Measurements from ENCODE around the gene MUSTN1. TPM values are rescaled to one million over a fixed set of nuclear protein-coding genes. Genes with fewer than 3 reads are reported as not detected.

Gene MUSTN1
- total RNA-seq, 2 experiments from 2014 or later, result not detected

GRCh38 chr3:52842424-52842823, 7.6 kb upstream of the MUSTN1 start:
- ChIA-PET CTCF (interaction anchor here (1.2 to 1.7 kb wide), 2 partner anchors 8 to 21 kb away, joined by 3 to 5 read pairs; no protein-coding TSS in a partner anchor), POLR2A (no interaction called here)
- no peak for TF ChIP-seq CTCF (IDR thresholded peaks at IDR 0.05)

GRCh38 chr3:52841981-52842340, 7.1 kb upstream of the MUSTN1 start:
- intact Hi-C loops (cut with micrococcal nuclease), result no loop called here
- Mint-ChIP-seq H3K27me3 (no peaks in the 10 kb centered on the region), H3K4me3 (no peak overlapping the region), H3K9me3 (no peaks in the 10 kb centered on the region), H3K4me1 (ENCODE audit: low read depth) (peaks cover 22% of the 10 kb centered on the region), H3K36me3 (ENCODE audit: low read depth) (peaks cover 4% of the 10 kb centered on the region), H3K27ac (no peak overlapping the region)
- POLR2A ChIA-PET, result no interaction called here
- CTCF ChIA-PET, result interaction anchor here (1.2 to 1.7 kb wide), 2 partner anchors 8 to 21 kb away, joined by 3 to 5 read pairs; no protein-coding TSS in a partner anchor
- TF ChIP-seq CTCF (IDR thresholded peaks at IDR 0.05), result no peak
- ATAC-seq, result no peak
- no peak for DNase-seq

More at GRCh38 chr3:52842424-52842823, 7.6 kb upstream of the MUSTN1 start:
- Mint-ChIP-seq H3K36me3 (ENCODE audit: low read depth) (peaks cover 4% of the 10 kb centered on the region), H3K9me3 (no peaks in the 10 kb centered on the region), H3K4me3 (no peak overlapping the region), H3K27ac (no peak overlapping the region), H3K4me1 (ENCODE audit: low read depth) (peaks cover 22% of the 10 kb centered on the region), H3K27me3 (no peaks in the 10 kb centered on the region)
- intact Hi-C loops (cut with micrococcal nuclease), result no loop called here
- DNase-seq (no peak), ATAC-seq (no peak)

DNA sequence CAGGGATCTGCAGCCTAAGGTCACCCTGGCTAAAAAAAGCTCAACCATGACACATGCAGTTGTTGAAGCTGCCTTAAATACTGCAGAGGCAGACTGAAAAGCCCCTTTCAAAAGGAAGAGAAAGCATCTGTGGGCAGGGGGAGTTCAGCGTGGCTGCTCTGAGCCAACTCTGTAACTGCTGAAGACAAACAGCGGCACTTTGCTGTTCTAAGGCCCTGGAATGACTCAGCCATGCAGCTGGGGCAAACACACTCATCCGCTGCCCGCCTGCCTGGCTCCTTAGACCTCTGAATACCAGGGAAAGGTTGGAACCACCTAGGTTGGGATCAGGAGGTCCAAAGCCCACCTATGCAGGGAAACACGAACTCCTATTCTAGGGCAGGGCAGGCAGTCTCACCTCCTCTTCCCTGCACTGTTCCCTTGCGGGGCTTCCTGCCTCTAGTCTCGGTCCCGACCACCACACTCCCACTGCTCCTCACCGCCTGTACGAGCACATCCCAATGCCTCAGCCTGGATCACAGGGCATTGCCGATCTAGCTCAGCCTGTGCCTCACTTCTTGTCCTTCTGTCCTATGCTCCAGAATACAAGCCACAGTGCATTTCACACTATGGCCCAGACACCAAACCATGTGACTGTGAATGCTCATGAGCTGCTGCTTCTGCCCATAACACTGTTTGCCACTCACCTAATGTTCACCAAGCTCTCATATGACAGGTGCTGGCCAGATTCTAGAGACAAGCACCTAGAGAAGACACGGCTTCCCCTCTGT, 6.6 kb upstream of the MUSTN1 start:
- intact Hi-C loops (cut with micrococcal nuclease), result no loop called here
- Mint-ChIP-seq H3K36me3 (ENCODE audit: low read depth) (peaks cover 4% of the 10 kb centered on the region), H3K4me1 (ENCODE audit: low read depth) (peaks cover 22% of the 10 kb centered on the region), H3K27ac (no peak overlapping the region), H3K9me3 (no peaks in the 10 kb centered on the region), H3K4me3 (no peak overlapping the region), H3K27me3 (no peaks in the 10 kb centered on the region)
- DNase-seq, result no peak
- no peak for TF ChIP-seq CTCF (IDR thresholded peaks at IDR 0.05)
- CTCF ChIA-PET, result interaction anchor here (1.2 to 1.7 kb wide), 2 partner anchors 9 to 20 kb away, joined by 3 to 5 read pairs; no protein-coding TSS in a partner anchor
- no peak for ATAC-seq
- POLR2A ChIA-PET, result no interaction called here

DNA sequence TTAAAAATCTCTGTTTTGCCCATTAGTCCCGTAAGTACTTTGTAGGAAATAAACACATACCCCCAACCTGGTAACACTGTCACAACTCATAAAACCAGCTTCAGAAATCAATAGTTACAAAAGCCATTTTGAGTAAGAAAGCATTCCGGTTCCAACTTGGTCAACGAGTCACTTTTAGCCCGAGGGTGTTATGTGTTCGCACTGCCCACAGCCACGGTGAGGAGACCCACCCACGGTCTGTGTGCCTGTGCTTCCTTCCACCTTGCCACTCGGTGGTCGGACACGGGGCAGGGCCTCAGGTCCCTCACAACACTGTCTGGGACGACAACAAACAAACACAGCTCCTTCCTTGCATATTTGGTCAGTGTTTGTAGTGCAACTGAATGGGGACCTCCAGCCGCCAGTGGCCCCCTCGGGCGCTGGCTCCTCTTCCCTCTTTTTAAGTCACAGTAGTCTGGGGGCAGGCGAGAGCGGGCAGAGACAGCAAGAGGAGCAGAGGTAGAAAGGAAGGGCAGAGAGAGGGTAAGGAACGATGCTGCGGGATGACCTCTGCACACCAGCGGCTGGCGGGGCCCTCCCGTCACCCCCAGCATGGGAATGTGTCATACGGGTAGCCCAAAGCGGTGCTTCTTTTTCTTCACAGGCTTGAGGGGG, 5.2 kb upstream of the MUSTN1 start:
- H3K4me1 Mint-ChIP-seq (ENCODE audit: low read depth), result peaks cover 22% of the 10 kb centered on the region
- H3K9me3 Mint-ChIP-seq, result no peaks in the 10 kb centered on the region
- ATAC-seq (no peak), DNase-seq (no peak)
- peaks cover 4% of the 10 kb centered on the region for H3K36me3 Mint-ChIP-seq (ENCODE audit: low read depth)
- H3K27me3 Mint-ChIP-seq, result no peaks in the 10 kb centered on the region
- POLR2A ChIA-PET, result no interaction called here
- no peak overlapping the region for H3K4me3 Mint-ChIP-seq
- CTCF ChIA-PET, result interaction anchor here (1.2 kb wide), 1 partner anchor 233 kb away, joined by 4 read pairs; no protein-coding TSS in a partner anchor
- no peak for TF ChIP-seq CTCF (IDR thresholded peaks at IDR 0.05)
- intact Hi-C loops (cut with micrococcal nuclease), result no loop called here
- H3K27ac Mint-ChIP-seq, result no peak overlapping the region

DNA sequence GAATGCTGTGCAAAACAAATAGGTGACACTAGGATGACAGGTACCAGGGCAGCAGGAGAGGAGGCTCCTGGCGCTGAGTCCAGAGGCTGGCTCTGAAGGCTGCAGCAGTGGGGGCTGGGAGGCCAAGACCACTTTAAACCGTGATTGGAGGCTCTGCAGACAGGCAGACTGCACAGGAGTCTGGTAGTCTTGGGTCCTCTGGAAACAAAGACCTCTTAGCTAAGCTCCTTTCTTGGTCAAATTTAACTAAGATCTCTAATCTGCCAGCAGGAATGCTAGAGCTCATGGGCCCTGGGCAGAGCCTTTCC, 4.4 kb upstream of the MUSTN1 start:
- H3K4me1 Mint-ChIP-seq (ENCODE audit: low read depth), result peaks cover 22% of the 10 kb centered on the region
- DNase-seq (no peak), ATAC-seq (no peak)
- TF ChIP-seq CTCF (IDR thresholded peaks at IDR 0.05), result no peak
- intact Hi-C loops (cut with micrococcal nuclease), result no loop called here
- H3K27me3 Mint-ChIP-seq, result no peaks in the 10 kb centered on the region
- no peak overlapping the region for H3K27ac Mint-ChIP-seq
- peaks cover 2% of the 10 kb centered on the region for H3K36me3 Mint-ChIP-seq (ENCODE audit: low read depth)
- H3K9me3 Mint-ChIP-seq, result no peaks in the 10 kb centered on the region
- ChIA-PET CTCF (interaction anchor here (0.7 to 2.5 kb wide), 5 partner anchors 10 to 233 kb away, joined by 3 to 8 read pairs (median 4); no protein-coding TSS in a partner anchor), POLR2A (no interaction called here)
- H3K4me3 Mint-ChIP-seq, result no peak overlapping the region
